ENCODE measurements around the gene WDR83.

Gene WDR83

DNA sequence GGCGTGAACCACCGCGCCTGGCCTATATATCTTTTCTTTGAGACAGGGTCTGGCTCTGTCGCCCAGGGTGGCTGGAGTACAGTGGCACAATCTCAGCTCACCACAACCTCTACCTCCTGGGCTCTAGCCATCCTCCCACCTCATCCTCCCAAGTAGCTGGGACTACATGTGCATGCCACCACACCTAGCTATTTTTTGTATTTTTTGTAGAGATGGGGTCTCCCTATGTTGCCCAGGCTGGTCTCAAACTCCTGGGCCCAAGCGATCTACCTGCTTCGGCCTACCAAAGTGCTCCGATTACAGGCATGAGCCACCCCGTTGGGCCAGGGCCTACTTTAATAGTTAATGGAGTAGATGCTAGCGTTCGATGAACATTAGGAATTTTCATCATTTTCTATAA, 53.7 kb downstream of the WDR83 start:
- no peak for DNase-seq

DNA sequence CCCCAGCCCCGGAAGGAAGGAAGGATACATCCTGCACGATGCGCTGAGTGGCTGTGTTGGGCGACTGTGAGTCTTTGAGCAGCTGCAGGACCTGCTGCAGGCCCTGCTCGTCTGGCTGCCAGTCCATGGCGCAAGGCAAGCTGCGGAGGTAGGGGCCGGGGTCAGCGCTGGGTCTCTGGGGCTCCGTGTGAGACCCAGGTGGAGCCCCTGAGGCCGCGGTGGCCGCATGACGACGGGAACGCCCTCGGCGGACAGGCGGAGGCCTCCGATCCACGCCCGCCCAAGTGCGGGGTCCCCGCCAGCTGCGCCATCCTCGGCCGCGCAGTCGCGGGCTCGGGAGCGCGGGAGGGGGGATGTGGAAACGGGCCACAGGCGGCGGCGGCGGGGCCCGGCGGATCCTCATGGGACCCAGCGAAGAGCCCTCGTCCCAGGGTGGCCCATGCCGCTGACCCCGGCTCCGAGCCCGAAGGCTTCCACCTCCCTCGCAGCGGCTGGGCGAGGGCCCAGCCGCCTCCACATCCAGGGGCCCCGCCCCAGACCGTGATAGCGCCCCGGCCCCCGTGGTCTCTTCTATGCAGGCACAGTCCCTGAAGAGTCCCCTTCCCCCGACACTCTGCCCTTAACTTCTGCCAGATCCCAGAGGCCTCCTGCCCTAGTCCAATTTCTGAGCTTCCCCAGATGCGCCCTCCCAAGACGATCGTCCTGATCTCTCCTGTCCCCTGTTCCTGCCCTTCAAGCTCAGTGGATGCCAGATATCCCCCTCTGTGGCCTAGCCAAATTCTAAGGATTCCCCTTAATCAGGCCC, 54.4 kb downstream of the WDR83 start:
- DNase-seq = no peak

DNA sequence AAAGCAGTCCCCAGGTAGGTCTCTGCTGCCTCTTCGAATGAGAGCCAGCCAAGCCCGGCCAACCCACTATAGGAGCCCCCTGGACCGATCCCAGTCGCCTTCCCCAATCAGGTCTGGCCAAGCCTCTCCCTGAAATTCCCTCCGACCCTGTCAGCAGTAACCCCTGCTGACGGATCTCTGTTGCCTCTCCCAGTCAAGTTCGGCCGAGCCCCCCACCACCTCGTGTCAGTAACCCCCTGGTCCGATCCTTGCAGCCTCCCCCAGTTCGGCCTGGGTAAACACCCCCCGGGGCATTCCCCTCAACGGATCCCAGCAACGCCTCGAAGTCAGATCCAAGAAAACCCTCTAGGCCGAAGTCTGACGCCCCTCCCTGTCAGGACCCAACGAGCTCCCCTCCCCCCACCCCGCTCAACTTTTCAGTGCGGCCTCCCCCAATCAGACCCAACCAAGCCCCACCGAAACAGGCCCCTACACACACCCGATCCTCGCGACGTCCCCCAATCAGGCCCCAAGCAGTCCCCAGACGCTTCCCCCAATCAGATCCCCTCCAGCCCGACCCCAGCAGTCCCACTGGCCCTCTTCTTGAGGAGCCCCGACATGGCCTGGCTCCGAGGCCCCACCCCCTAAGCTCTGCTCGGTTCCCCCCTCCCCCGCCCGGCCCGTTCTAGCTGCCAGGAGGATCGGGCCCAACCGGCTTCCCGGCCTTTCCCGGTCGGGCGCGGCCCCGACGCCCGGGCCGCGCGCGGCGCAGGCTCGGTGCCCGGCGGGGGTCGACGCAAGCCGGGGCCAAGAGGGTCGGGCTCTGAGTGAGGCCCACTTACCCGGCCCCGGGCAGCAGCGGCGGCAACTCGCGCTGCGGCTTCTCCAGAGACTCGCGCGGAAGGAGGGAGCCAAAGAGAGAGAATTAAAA, 55.3 kb downstream of the WDR83 start:
- DNase-seq = peak; percentile 41 to 45

DNA sequence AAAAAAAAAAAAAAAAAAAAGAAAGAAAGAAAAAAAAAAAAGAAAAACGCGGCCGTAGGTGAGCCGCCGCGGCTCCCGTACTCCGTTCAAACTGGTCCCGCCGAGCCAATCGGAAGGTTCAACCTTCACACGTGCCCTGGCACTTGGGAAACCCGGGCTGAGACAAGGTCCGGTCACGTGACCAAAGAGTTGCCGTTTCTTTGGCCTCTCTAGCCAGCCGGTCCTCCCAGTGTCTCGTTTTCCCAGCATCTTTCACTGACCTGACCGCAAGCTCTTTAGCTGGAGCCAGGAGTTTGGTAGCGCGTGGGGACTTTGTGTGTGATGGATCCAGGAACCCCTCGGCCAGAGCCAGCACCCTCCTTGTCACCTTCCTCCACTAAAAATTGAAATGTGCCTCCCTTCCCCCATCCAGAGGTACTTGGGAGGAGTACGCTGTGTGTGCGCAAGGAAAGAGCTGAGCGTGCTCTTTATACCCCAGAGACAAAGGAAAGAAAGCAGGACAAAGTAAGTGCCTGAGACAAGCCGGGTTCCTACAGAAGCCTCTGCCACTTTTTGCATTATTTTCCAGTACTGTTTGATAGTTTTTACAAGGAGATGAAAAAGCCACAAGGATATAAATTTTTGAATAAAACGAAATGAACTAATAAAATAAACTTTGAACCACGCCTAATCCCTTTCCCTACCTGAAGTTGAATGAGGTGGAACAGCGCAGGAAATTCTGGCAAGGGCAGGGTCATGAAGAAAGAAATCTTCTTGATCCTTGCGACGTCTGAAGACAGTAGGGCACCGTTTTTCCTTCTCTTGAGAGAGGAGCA, 56.2 kb downstream of the WDR83 start:
- DNase-seq = peak; percentile 83 to 85

DNA sequence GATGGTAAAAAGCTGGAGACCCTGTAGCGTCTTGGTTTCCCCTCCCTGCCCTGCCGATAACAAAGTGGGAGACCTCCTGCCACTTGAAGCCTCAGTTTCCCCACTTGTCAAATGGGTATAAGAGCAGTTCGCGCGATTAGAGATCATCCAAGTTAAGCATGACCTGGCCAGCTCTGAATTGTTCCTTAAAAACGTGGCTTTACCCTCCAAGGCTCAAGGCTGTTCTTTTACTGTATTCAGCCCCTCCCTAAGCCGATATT, 56.7 kb downstream of the WDR83 start:
- DNase-seq = no peak

DNA sequence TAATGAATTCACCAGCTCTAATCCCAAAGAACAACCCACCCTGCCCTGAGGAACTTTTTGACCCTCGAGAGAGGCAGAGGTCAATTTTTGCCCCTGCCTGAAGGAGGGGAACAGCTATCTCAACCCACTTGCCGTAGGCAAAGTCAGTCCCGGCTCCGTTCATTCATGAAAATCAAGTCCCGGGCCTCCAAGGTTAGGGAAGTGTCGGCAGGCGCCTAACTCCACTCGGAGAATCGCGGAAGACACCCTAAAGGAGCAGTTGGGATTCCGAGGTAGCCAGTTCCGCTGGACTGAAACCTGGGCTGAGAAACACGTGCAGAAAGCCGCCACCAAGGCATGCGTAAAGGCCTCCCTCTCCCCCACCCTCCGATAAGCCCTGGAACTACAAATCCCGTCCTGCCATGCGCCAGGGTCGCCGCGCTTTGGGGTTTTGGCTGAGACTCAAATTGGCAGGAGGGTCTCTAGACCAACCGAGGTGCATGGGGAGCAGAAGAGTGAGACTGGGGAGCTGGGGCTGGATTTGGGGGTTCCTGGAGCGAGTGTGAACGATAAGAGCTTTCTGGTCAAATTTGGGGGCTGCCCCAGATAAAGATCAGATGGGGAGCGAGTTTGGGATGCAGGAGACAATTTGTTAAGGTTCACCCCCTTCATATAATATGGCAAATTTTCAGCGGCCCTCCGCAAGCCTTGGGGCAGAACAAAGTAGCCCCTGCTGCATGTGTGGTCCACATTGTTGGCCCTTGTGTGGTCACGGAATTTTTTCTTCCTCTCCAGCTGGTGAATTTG, 57.2 kb downstream of the WDR83 start, which contains the start of gene TNPO2:
Gene TNPO2, minus strand, starts transcription at position 292 of the 786 bp plus-strand sequence. CDS start 2,955 bp downstream, outside the sequence.
- DNase-seq = peak; percentile 62 to 65
